HCT116 (cell line): ENCODE measurements around the gene GFOD1. TPM values are rescaled to one million over a fixed set of nuclear protein-coding genes. Genes with fewer than 3 reads are reported as not detected.

Source experiments
- ATAC-seq: fragments of 200-7000 bp; cut with Tn5 transposase; 2 replicates; pipeline ENCODE4 v1.9.1; 2020; ENCODE audit warnings: mild to moderate bottlenecking, moderate library complexity
- BruUV-seq: library from RNA; stranded (reverse); fragments of 400-500 nt; replicated peaks from 2 replicates; lab custom pipeline; 2021; lab: Mats Ljungman, UMichigan
- CTCF ChIA-PET: fragments of 300-600 bp; sonication (Branson Sonifier 250); formaldehyde crosslinking; loops from one replicate; lab custom pipeline; 2021; ENCODE audit warnings: antibody characterized with exemption; lab: Charles Lee
- POLR2A ChIA-PET: fragments of 300-600, 350-600 bp; sonication (Branson Sonifier 250); formaldehyde crosslinking; loops from one replicate; lab custom pipeline; 2021; ENCODE audit warnings: antibody characterized with exemption; lab: Charles Lee
- RAD21 ChIA-PET, 2 experiments: fragments of 300-600 bp; sonication (Branson Sonifier 250); formaldehyde crosslinking; loops; one replicate each; lab custom pipeline; 2023; ENCODE audit warnings: low total read pairs in 2 of 2; ENCODE audit not compliant: uncharacterized antibody in 2 of 2, unreplicated experiment in 2 of 2, low non-redundant PET in 1 of 2; lab: Charles Lee
- DNase-seq: peaks from one replicate; pipeline ENCODE4 v3.0.0-alpha.2; 2010; ENCODE audit warnings: low read depth, low spot score
- H2AFZ ChIP-seq: fragments of 200-600 bp; shearing (Covaris generic), sonication (generic); 2 replicates; pipeline ENCODE4 v1.6.1; 2017; ENCODE audit warnings: low read depth, mixed run types, mixed read lengths, antibody characterized with exemption, low read length; ENCODE audit not compliant: poor library complexity, severe bottlenecking
- H3K27ac ChIP-seq: 2 replicates; pipeline ENCODE4 v1.5.1; 2012; ENCODE audit warnings: low read depth, low read length
- H3K27me3 ChIP-seq: fragments of 200-600 bp; sonication (generic); 2 replicates; pipeline ENCODE4 v1.6.1; 2016; ENCODE audit warnings: mixed run types, low read length, mixed read lengths; ENCODE audit not compliant: insufficient read depth
- H3K36me3 ChIP-seq, 2 experiments: fragments of 200-500 bp in 1 of 2; fragments of 200-600 bp in 1 of 2; sonication (Bioruptor generic) in 1 of 2; sonication (generic) in 1 of 2; 2 replicates each; pipeline versions ENCODE4 v1.5.1 to v1.6.1; 2014 to 2016; ENCODE audit warnings: low read length in 2 of 2, inconsistent platforms in 1 of 2, mixed read lengths in 1 of 2, mixed run types in 1 of 2; ENCODE audit not compliant: insufficient read depth in 2 of 2, control insufficient read depth in 1 of 2
- H3K4me1 ChIP-seq, 2 experiments: fragments of 200-600 bp in 1 of 2; sonication (generic) in 1 of 2; 2 replicates each; pipeline versions ENCODE4 v1.5.1 to v1.6.1; 2012 to 2017; ENCODE audit warnings: low read length in 2 of 2, inconsistent platforms in 1 of 2, mild to moderate bottlenecking in 1 of 2, mixed read lengths in 1 of 2, mixed run types in 1 of 2, moderate library complexity in 1 of 2; ENCODE audit not compliant: insufficient read depth in 2 of 2, control insufficient read depth in 1 of 2
- H3K4me2 ChIP-seq: fragments of 200-600 bp; sonication (generic); 2 replicates; pipeline ENCODE4 v1.6.1; 2017; ENCODE audit warnings: mixed run types, low read length, mixed read lengths
- H3K4me3 ChIP-seq, 2 experiments: fragments of 200-600 bp in 1 of 2; sonication (generic) in 1 of 2; replicated peaks in 1 of 2; 2 replicates each; pipeline ENCODE4 v1.5.1; 2011 to 2016; ENCODE audit warnings: low read length in 2 of 2, control low read depth in 1 of 2, low read depth in 1 of 2, mild to moderate bottlenecking in 1 of 2, mixed read lengths in 1 of 2, mixed run types in 1 of 2
- H3K79me2 ChIP-seq: fragments of 200-600 bp; sonication (generic); 2 replicates; pipeline ENCODE4 v1.6.1; 2017; ENCODE audit warnings: mild to moderate bottlenecking, mixed run types, low read length, moderate library complexity, mixed read lengths; ENCODE audit not compliant: insufficient read depth
- H3K9ac ChIP-seq: fragments of 200-600 bp; sonication (generic); 2 replicates; pipeline ENCODE4 v1.6.1; 2016; ENCODE audit warnings: low read length, mixed read lengths
- H3K9me2 ChIP-seq: fragments of 200-600 bp; sonication (generic), shearing (Covaris generic); 2 replicates; pipeline ENCODE4 v1.6.1; 2017; ENCODE audit warnings: mixed run types, mild to moderate bottlenecking, moderate library complexity; ENCODE audit not compliant: insufficient read depth
- H3K9me3 ChIP-seq, 2 experiments: fragments of 200-500 bp in 1 of 2; fragments of 200-600 bp in 1 of 2; sonication (Bioruptor generic) in 1 of 2; sonication (generic) in 1 of 2; 2 replicates each; pipeline ENCODE4 v1.6.1; 2014 to 2017; ENCODE audit warnings: low read length in 2 of 2, mixed read lengths in 2 of 2, inconsistent platforms in 1 of 2, low read depth in 1 of 2, mild to moderate bottlenecking in 1 of 2, mixed run types in 1 of 2, moderate library complexity in 1 of 2; ENCODE audit not compliant: control insufficient read depth in 1 of 2, insufficient read depth in 1 of 2
- H4K20me1 ChIP-seq: fragments of 200-600 bp; sonication (generic), shearing (Covaris generic); 2 replicates; pipeline ENCODE4 v1.6.1; 2017; ENCODE audit warnings: mixed run types, mild to moderate bottlenecking, moderate library complexity; ENCODE audit not compliant: insufficient read depth
- CBX3 ChIP-seq: IDR thresholded peaks from 2 replicates; pipeline ENCODE4 v1.6.1; 2012; ENCODE audit warnings: low read depth
- CEBPB ChIP-seq: IDR thresholded peaks from 2 replicates; pipeline ENCODE4 v1.6.1; 2012; ENCODE audit warnings: low read depth
- EGR1 ChIP-seq: IDR thresholded peaks from 2 replicates; pipeline ENCODE4 v1.6.1; 2012; ENCODE audit warnings: low read depth
- JUND ChIP-seq: IDR thresholded peaks from 2 replicates; pipeline ENCODE4 v1.6.1; 2012
- POLR2A ChIP-seq: IDR thresholded peaks from 2 replicates; pipeline ENCODE4 v1.7.0; 2011; ENCODE audit warnings: borderline replicate concordance; ENCODE audit not compliant: insufficient read depth, insufficient read length; ENCODE audit errors: extremely low read depth
- POLR2AphosphoS5 ChIP-seq: IDR thresholded peaks from 2 replicates; pipeline ENCODE4 v1.6.1; 2011; ENCODE audit warnings: mild to moderate bottlenecking, low read depth, low read length, moderate library complexity
- RAD21 ChIP-seq: IDR thresholded peaks from 2 replicates; pipeline ENCODE4 v1.6.1; 2012; ENCODE audit warnings: low read depth, mild to moderate bottlenecking
- SIN3A ChIP-seq: IDR thresholded peaks from 2 replicates; pipeline ENCODE4 v1.6.1; 2012; ENCODE audit warnings: low read depth
- SP1 ChIP-seq: IDR thresholded peaks from 2 replicates; pipeline ENCODE4 v1.6.1; 2012; ENCODE audit warnings: low read depth
- SRF ChIP-seq: IDR thresholded peaks from 2 replicates; pipeline ENCODE4 v1.6.1; 2012; ENCODE audit warnings: low read depth
- ZFX ChIP-seq: fragments of 450-650 bp; IDR thresholded peaks from 2 replicates; pipeline ENCODE4 v1.6.1; 2017
- intact Hi-C: fragments of 100-400 bp; cut with micrococcal nuclease; formaldehyde crosslinking; loops from 2 replicates; pipeline ENCODE4 v1.10.0; 2022
- total RNA-seq: library from RNA; stranded (reverse); gene quantifications from one replicate; pipeline ENCODE4 v1.2.1, GENCODE V29; 2021; ENCODE audit not compliant: unreplicated experiment
- TF ChIP-seq, protein P1 (sequence below): IDR thresholded peaks from 2 replicates; pipeline ENCODE4 v1.6.1; 2012
- TF ChIP-seq, protein P2 (sequence below): IDR thresholded peaks from 2 replicates; pipeline ENCODE4 v1.6.1; 2012; ENCODE audit warnings: low read depth

The GFOD1 gene
- total RNA-seq, 1 experiment from 2014 or later: 3.8 TPM

- Histone ChIP-seq H3K4me1 (peaks cover 6 to 24% of the 10 kb centered on the region in 2 experiments), H3K9me2 (no peaks in the 10 kb centered on the region), H3K4me2 (peak overlapping the region; percentile 88), H4K20me1 (no peaks in the 10 kb centered on the region), H3K9me3 (no peaks in the 10 kb centered on the region), H3K79me2 (peaks cover 14% of the 10 kb centered on the region; the same call in 1 of the 2 replicates), H3K27ac (peak overlapping the region; percentile 82), H3K27me3 (no peaks in the 10 kb centered on the region), H3K36me3 (0 out of 4 replicates have a peak, but pooled peaks cover 0 to 2% of the 10 kb centered on the region in 2 experiments), H2AFZ (peak overlapping the region; percentile 50), H3K9ac (peak overlapping the region; percentile 81), H3K4me3 (peak overlapping the region; percentile 84 to 91)
- BruUV-seq: TSS peak; percentile 94
- ATAC-seq (no peak), DNase-seq (no peak)
- CTCF ChIA-PET: interaction anchor here (0.8 to 2.1 kb wide), 6 partner anchors 8 to 691 kb away, joined by 3 to 8 read pairs (median 4); partner anchors contain the start of gene SIRT5
- intact Hi-C loops: loop anchor here (2.0 kb wide), 1 partner anchor 246 kb away; the partner anchor contains the start of gene SIRT5
- POLR2A ChIA-PET: interaction anchor here (1.0 to 1.7 kb wide), 4 partner anchors 26 to 286 kb away, joined by 3 to 9 read pairs (median 4); partner anchors contain the start of genes NOL7 and SIRT5
- TF ChIP-seq, protein P1, sequence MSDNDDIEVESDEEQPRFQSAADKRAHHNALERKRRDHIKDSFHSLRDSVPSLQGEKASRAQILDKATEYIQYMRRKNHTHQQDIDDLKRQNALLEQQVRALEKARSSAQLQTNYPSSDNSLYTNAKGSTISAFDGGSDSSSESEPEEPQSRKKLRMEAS: no peak; the same call in 1 of the 2 replicates
- TF ChIP-seq SIN3A (no peak), ZFX (0 out of 2 replicates have a peak, but pooled peaks have one; percentile 4)
- RAD21 ChIA-PET: no interaction called here
Measured at GRCh38 chr6:13328875-13329183, 158.6 kb downstream of the GFOD1 start.

DNA sequence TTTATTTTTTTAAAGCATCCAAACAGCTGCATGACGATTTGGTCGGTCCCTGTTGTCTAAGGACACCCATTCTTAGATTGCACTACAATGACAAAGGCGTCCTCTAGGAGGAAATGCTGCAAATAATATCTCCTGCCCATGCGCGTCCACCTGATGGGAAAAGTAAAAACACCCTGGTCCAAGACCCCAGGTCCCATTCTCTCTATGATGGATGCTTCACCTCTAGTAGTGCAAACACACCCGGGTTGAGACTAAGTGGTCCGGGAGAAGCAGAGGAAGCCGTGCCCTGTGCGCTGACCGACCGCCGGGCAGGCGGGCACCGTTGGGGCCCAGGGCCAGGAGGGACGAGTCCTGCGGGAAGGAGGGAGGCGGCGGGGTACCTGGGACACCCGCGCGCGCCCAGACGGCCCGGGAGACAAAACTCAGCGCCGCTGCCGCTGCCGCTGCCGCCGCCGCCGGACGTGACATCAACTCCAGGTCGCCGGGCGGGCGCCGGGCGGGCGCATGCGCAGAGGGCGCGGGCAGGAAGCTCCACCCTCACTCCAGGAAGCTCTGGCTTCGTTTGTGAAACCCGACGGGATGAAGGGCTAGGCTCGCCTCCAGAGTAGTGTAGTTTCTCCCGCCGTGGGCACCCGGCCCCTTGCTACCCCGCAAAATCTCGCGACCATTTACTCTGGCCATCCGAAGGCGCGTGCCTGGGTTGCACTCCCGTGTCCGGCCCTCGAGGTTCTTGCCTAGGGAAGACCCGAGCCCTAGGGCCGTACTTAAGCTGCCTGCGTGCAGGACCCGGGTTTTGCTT lies 159.1 kb downstream of the GFOD1 start, which contains the start of gene TBC1D7:
TSS of gene TBC1D7 (minus strand) at position 462 of the 799 bp plus-strand sequence. CDS start 1,639 bp downstream, outside the sequence.
- Histone ChIP-seq H3K27ac (peak within 1 kb of the TSS; percentile 82), H3K27me3 (no peaks in the 10 kb centered on the region), H3K9ac (peak within 1 kb of the TSS; percentile 81), H3K9me2 (no peaks in the 10 kb centered on the region), H3K9me3 (no peaks in the 10 kb centered on the region), H3K4me1 (peaks cover 6 to 24% of the 10 kb centered on the region in 2 experiments), H3K36me3 (0 out of 4 replicates have a peak, but pooled peaks cover 0 to 2% of the 10 kb centered on the region in 2 experiments), H4K20me1 (no peaks in the 10 kb centered on the region), H3K79me2 (peaks cover 14% of the 10 kb centered on the region; the same call in 1 of the 2 replicates), H2AFZ (peak within 1 kb of the TSS; percentile 50), H3K4me2 (peak within 1 kb of the TSS; percentile 88), H3K4me3 (peak within 1 kb of the TSS; percentile 84 to 91)
- CTCF ChIA-PET: interaction anchor here (0.8 to 2.1 kb wide), 6 partner anchors 9 to 690 kb away, joined by 3 to 8 read pairs (median 4); partner anchors contain the start of gene SIRT5
- RAD21 ChIA-PET: interaction anchor here in 1 of 2 experiments (0.5 kb wide), 1 partner anchor 296 kb away, joined by 3 read pairs; no protein-coding TSS in a partner anchor
- POLR2A ChIA-PET: interaction anchor here (1.0 to 1.7 kb wide), 4 partner anchors 27 to 287 kb away, joined by 3 to 9 read pairs (median 4); partner anchors contain the start of genes NOL7 and SIRT5
- BruUV-seq: no TSS peak
- DNase-seq (peak; percentile 73), ATAC-seq (peak; percentile 91)
- intact Hi-C loops: loop anchor here (2.0 kb wide), 1 partner anchor 247 kb away; the partner anchor contains the start of gene SIRT5
- TF ChIP-seq, protein P1: peak; percentile 49
- TF ChIP-seq SP1 (no peak), EGR1 (no peak), RAD21 (no peak), POLR2AphosphoS5 (peak; percentile 95), POLR2A (peak; percentile 56), SRF (no peak; the same call in 1 of the 2 replicates), CEBPB (no peak), CBX3 (no peak), JUND (no peak; the same call in 1 of the 2 replicates)
- TF ChIP-seq, protein P2, sequence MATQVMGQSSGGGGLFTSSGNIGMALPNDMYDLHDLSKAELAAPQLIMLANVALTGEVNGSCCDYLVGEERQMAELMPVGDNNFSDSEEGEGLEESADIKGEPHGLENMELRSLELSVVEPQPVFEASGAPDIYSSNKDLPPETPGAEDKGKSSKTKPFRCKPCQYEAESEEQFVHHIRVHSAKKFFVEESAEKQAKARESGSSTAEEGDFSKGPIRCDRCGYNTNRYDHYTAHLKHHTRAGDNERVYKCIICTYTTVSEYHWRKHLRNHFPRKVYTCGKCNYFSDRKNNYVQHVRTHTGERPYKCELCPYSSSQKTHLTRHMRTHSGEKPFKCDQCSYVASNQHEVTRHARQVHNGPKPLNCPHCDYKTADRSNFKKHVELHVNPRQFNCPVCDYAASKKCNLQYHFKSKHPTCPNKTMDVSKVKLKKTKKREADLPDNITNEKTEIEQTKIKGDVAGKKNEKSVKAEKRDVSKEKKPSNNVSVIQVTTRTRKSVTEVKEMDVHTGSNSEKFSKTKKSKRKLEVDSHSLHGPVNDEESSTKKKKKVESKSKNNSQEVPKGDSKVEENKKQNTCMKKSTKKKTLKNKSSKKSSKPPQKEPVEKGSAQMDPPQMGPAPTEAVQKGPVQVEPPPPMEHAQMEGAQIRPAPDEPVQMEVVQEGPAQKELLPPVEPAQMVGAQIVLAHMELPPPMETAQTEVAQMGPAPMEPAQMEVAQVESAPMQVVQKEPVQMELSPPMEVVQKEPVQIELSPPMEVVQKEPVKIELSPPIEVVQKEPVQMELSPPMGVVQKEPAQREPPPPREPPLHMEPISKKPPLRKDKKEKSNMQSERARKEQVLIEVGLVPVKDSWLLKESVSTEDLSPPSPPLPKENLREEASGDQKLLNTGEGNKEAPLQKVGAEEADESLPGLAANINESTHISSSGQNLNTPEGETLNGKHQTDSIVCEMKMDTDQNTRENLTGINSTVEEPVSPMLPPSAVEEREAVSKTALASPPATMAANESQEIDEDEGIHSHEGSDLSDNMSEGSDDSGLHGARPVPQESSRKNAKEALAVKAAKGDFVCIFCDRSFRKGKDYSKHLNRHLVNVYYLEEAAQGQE: no peak
